ENCODE measurements around the gene DLG2.

The DLG2 gene

GRCh38 chr11:83540112-83540675, 2086.9 kb downstream of the DLG2 start:
- no peak for TF ChIP-seq CTCF (IDR thresholded peaks at IDR 0.05)
- Histone ChIP-seq H3K9me3 (no peaks in the 10 kb centered on the region), H3K27ac (no peak overlapping the region), H3K36me3 (no peaks in the 10 kb centered on the region), H3K4me3 (ENCODE audit: low read depth in 1 of 2, low read length in 1 of 2) (no peak overlapping the region), H3K27me3 (no peaks in the 10 kb centered on the region), H3K4me1 (ENCODE audit: control insufficient read depth in 1 of 2, insufficient read depth in 1 of 2, low read depth in 1 of 2, low read length in 1 of 2) (no peaks in the 10 kb centered on the region)

GRCh38 chr11:83538286-83538685, 2088.9 kb downstream of the DLG2 start:
- Histone ChIP-seq H3K9me3 (no peaks in the 10 kb centered on the region), H3K27ac (no peak overlapping the region), H3K4me1 (ENCODE audit: control insufficient read depth in 1 of 2, insufficient read depth in 1 of 2, low read depth in 1 of 2, low read length in 1 of 2) (no peaks in the 10 kb centered on the region), H3K27me3 (no peaks in the 10 kb centered on the region), H3K36me3 (no peaks in the 10 kb centered on the region), H3K4me3 (ENCODE audit: low read depth in 1 of 2, low read length in 1 of 2) (no peak overlapping the region)
- TF ChIP-seq CTCF (IDR thresholded peaks at IDR 0.05): no peak

GRCh38 chr11:83537131-83537610, 2090.0 kb downstream of the DLG2 start:
- no peak for TF ChIP-seq CTCF (IDR thresholded peaks at IDR 0.05)
- no peaks in the 10 kb centered on the region for H3K27me3 ChIP-seq

GRCh38 chr11:83533166-83533565, 2094.0 kb downstream of the DLG2 start:
- Histone ChIP-seq H3K4me1 (ENCODE audit: control insufficient read depth in 1 of 2, insufficient read depth in 1 of 2, low read depth in 1 of 2, low read length in 1 of 2) (no peaks in the 10 kb centered on the region), H3K4me3 (ENCODE audit: low read depth in 1 of 2, low read length in 1 of 2) (no peak overlapping the region), H3K9me3 (no peaks in the 10 kb centered on the region), H3K27me3 (no peaks in the 10 kb centered on the region), H3K27ac (no peak overlapping the region), H3K36me3 (no peaks in the 10 kb centered on the region)
- TF ChIP-seq CTCF (IDR thresholded peaks at IDR 0.05): no peak

More at GRCh38 chr11:83537131-83537610, 2090.0 kb downstream of the DLG2 start:
- H3K9me3 ChIP-seq: no peaks in the 10 kb centered on the region
- H3K4me1 ChIP-seq (ENCODE audit: control insufficient read depth in 1 of 2, insufficient read depth in 1 of 2, low read depth in 1 of 2, low read length in 1 of 2): no peaks in the 10 kb centered on the region
- no peak overlapping the region for H3K4me3 ChIP-seq (ENCODE audit: low read depth in 1 of 2, low read length in 1 of 2)
- H3K27ac ChIP-seq: no peak overlapping the region
- H3K36me3 ChIP-seq: no peaks in the 10 kb centered on the region

GRCh38 chr11:83528877-83529276, 2098.3 kb downstream of the DLG2 start:
- Histone ChIP-seq H3K4me3 (ENCODE audit: low read depth in 1 of 2, low read length in 1 of 2) (no peak overlapping the region), H3K27me3 (no peaks in the 10 kb centered on the region), H3K36me3 (no peaks in the 10 kb centered on the region), H3K27ac (no peak overlapping the region), H3K4me1 (ENCODE audit: control insufficient read depth in 1 of 2, insufficient read depth in 1 of 2, low read depth in 1 of 2, low read length in 1 of 2) (no peaks in the 10 kb centered on the region), H3K9me3 (no peaks in the 10 kb centered on the region)
- TF ChIP-seq CTCF (IDR thresholded peaks at IDR 0.05): no peak

Data from neutrophil (primary cell).